Stimulated activated CD4-positive, alpha-beta T cell treated with anti-CD3 and anti-CD28 coated beads, Interleukin-2, amount 100 ng/mL, for 4 hours (primary cell): Measurements from ENCODE around the gene ARHGAP28.
"Not testable (repeated sequence)": the region's sequence is repeated elsewhere in the genome, so short reads cannot be mapped to it uniquely, and the experiment has no call there.

Source experiments
- DNase-seq: peaks from one replicate; pipeline ENCODE4 v3.0.0-alpha.2; 2020; ENCODE audit warnings: low read depth

Gene ARHGAP28

GRCh38 chr18:6775702-6776101 is 46.2 kb downstream of the ARHGAP28 start:
- DNase-seq, result no peak

GRCh38 chr18:6776188-6776587 is 46.7 kb downstream of the ARHGAP28 start:
- DNase-seq, result no peak

GRCh38 chr18:6777509-6777908 is 48.0 kb downstream of the ARHGAP28 start:
- DNase-seq, result no peak

- DNase-seq, result no peak
These were observed 49.1 kb downstream of the ARHGAP28 start for GRCh38 chr18:6778459-6779247.

GRCh38 chr18:6781142-6781714 is 51.7 kb downstream of the ARHGAP28 start:
- DNase-seq, result no peak

- no peak for DNase-seq
These were observed 52.3 kb downstream of the ARHGAP28 start for GRCh38 chr18:6781796-6782195.

GRCh38 chr18:6782861-6783260 is 53.3 kb downstream of the ARHGAP28 start:
- DNase-seq, result no peak

- DNase-seq, result no peak
These were observed 54.5 kb downstream of the ARHGAP28 start for GRCh38 chr18:6784046-6784445.

GRCh38 chr18:6785001-6785400 is 55.5 kb downstream of the ARHGAP28 start:
- no peak for DNase-seq

- no peak for DNase-seq
These were observed 55.9 kb downstream of the ARHGAP28 start for GRCh38 chr18:6785411-6785810.

- DNase-seq, result no peak
These were observed 62.9 kb downstream of the ARHGAP28 start for GRCh38 chr18:6792391-6792790.

GRCh38 chr18:6793455-6793854 is 63.9 kb downstream of the ARHGAP28 start:
- no peak for DNase-seq

GRCh38 chr18:6793986-6794385 is 64.5 kb downstream of the ARHGAP28 start:
- DNase-seq, result no peak

- DNase-seq, result no peak
These were observed 65.8 kb downstream of the ARHGAP28 start for GRCh38 chr18:6795307-6795706.

GRCh38 chr18:6796511-6796910 is 67.0 kb downstream of the ARHGAP28 start:
- DNase-seq, result no peak

GRCh38 chr18:6797171-6797570 is 67.7 kb downstream of the ARHGAP28 start:
- no peak for DNase-seq

GRCh38 chr18:6798896-6799295 is 69.4 kb downstream of the ARHGAP28 start:
- DNase-seq, result no peak

- DNase-seq, result not testable (repeated sequence)
These were observed 70.8 kb downstream of the ARHGAP28 start for GRCh38 chr18:6800309-6800708.

GRCh38 chr18:6807515-6808257 is 78.2 kb downstream of the ARHGAP28 start:
- no peak for DNase-seq

GRCh38 chr18:6810191-6810590 is 80.7 kb downstream of the ARHGAP28 start:
- DNase-seq, result no peak

- DNase-seq, result no peak
These were observed 82.3 kb downstream of the ARHGAP28 start for GRCh38 chr18:6811816-6812215.

- no peak for DNase-seq
These were observed 85.4 kb downstream of the ARHGAP28 start for GRCh38 chr18:6814882-6815425.

GRCh38 chr18:6816154-6816553 is 86.6 kb downstream of the ARHGAP28 start:
- no peak for DNase-seq
